GDM1 (cell line): ENCODE measurements around the gene SLC25A45.
"Not testable (repeated sequence)": the region's sequence is repeated elsewhere in the genome, so short reads cannot be mapped to it uniquely, and the experiment has no call there.

Source experiments
- DNase-seq: peaks from one replicate; lab custom pipeline; 2025; lab: John Stamatoyannopoulos, UW

Gene SLC25A45

GRCh38 chr11:65362966-65363365 lies 19.5 kb downstream of the SLC25A45 start:
- no peak for DNase-seq

GRCh38 chr11:65362320-65362931 lies 20.0 kb downstream of the SLC25A45 start:
- peak; percentile 42 for DNase-seq

- DNase-seq: no peak
These were observed 24.5 kb downstream of the SLC25A45 start for GRCh38 chr11:65357856-65358356.

- no peak for DNase-seq
These were observed 26.0 kb downstream of the SLC25A45 start for GRCh38 chr11:65356394-65356972.

- DNase-seq: no peak
These were observed 26.6 kb downstream of the SLC25A45 start for GRCh38 chr11:65355776-65356393.

GRCh38 chr11:65355013-65355775 lies 27.3 kb downstream of the SLC25A45 start:
- peak; percentile 4 for DNase-seq

- DNase-seq: peak; percentile 91
These were observed 28.0 kb downstream of the SLC25A45 start, which contains the start of gene TIGD3 for GRCh38 chr11:65354265-65355012. Gene TIGD3 (plus strand): TSS chr11:65354751. CDS start chr11:65355809, 1,058 bp downstream.

GRCh38 chr11:65353900-65354264 lies 28.6 kb downstream of the SLC25A45 start:
- DNase-seq: no peak

GRCh38 chr11:65353376-65353775 lies 29.1 kb downstream of the SLC25A45 start:
- no peak for DNase-seq

- no peak for DNase-seq
These were observed 29.7 kb downstream of the SLC25A45 start for GRCh38 chr11:65352783-65353182.

- DNase-seq: no peak
These were observed 30.9 kb downstream of the SLC25A45 start for GRCh38 chr11:65351511-65351910.

- DNase-seq: no peak
These were observed 40.6 kb downstream of the SLC25A45 start for GRCh38 chr11:65341856-65342255.

- DNase-seq: no peak
These were observed 42.2 kb downstream of the SLC25A45 start for GRCh38 chr11:65340226-65340625.

GRCh38 chr11:65338676-65339075 lies 43.8 kb downstream of the SLC25A45 start:
- DNase-seq: no peak

- no peak for DNase-seq
These were observed 47.6 kb downstream of the SLC25A45 start for GRCh38 chr11:65334696-65335295.

GRCh38 chr11:65332591-65332990 lies 49.9 kb downstream of the SLC25A45 start:
- not testable (repeated sequence) for DNase-seq

- no peak for DNase-seq
These were observed 51.9 kb downstream of the SLC25A45 start for GRCh38 chr11:65330544-65330943.

GRCh38 chr11:65329944-65330403 lies 52.5 kb downstream of the SLC25A45 start:
- DNase-seq: peak; percentile 54

GRCh38 chr11:65329478-65329877 lies 53.0 kb downstream of the SLC25A45 start:
- no peak for DNase-seq

- no peak for DNase-seq
These were observed 55.4 kb downstream of the SLC25A45 start for GRCh38 chr11:65327021-65327420.

- DNase-seq: no peak
These were observed 57.0 kb downstream of the SLC25A45 start for GRCh38 chr11:65325435-65325834.
